D721Med (cell line): ENCODE measurements around the gene RAI2.

ENCODE experiments used
- DNase-seq: peaks from one replicate; pipeline ENCODE4 v3.0.0; 2011; ENCODE audit warnings: low spot score; ENCODE audit not compliant: insufficient read length
- FAIRE-seq: peaks from 2 replicates; lab custom pipeline; 2011; peaks lifted over from hg19 to GRCh38; lab: Jason Lieb, UNC
- CTCF ChIP-seq: IDR thresholded peaks from 2 replicates; pipeline ENCODE4 v1.5.1; 2012; ENCODE audit warnings: mild to moderate bottlenecking, control low read depth; ENCODE audit not compliant: insufficient read depth; ENCODE audit errors: missing control alignments

RAI2 gene

GRCh38 chrX:17809984-17810383 lies 51.1 kb downstream of the RAI2 start:
- DNase-seq (no peak), FAIRE-seq (no peak)
- no peak for TF ChIP-seq CTCF

- no peak for TF ChIP-seq CTCF
- DNase-seq (no peak), FAIRE-seq (no peak)
Observed at GRCh38 chrX:17809273-17809672, 51.8 kb downstream of the RAI2 start.

- DNase-seq (no peak), FAIRE-seq (no peak)
- TF ChIP-seq CTCF: no peak
Observed at GRCh38 chrX:17805120-17805519, 56.0 kb downstream of the RAI2 start.

- no peak for TF ChIP-seq CTCF
- DNase-seq (no peak), FAIRE-seq (no peak)
Observed at GRCh38 chrX:17803449-17803848, 57.6 kb downstream of the RAI2 start.

GRCh38 chrX:17802756-17803155 lies 58.3 kb downstream of the RAI2 start:
- no peak for TF ChIP-seq CTCF
- FAIRE-seq (no peak), DNase-seq (no peak)

- FAIRE-seq (no peak), DNase-seq (no peak)
- no peak for TF ChIP-seq CTCF
Observed at GRCh38 chrX:17801431-17801830, 59.7 kb downstream of the RAI2 start.

- no peak for TF ChIP-seq CTCF
- FAIRE-seq: no peak
Observed at GRCh38 chrX:17798921-17799320, 62.2 kb downstream of the RAI2 start.

More at GRCh38 chrX:17798921-17799320, 62.2 kb downstream of the RAI2 start:
- DNase-seq: no peak
